K562 (cell line): ENCODE data around the gene SND1. TPM values are rescaled to one million over a fixed set of nuclear protein-coding genes. Genes with fewer than 3 reads are reported as not detected.

Experiments used
- GABPA ChIP-seq: fragments of 200-800 bp; sonication (Bioruptor generic); conservative IDR thresholded peaks from 2 replicates; pipeline ENCODE4 v1.6.1; 2016; ENCODE audit warnings: low read depth, missing genetic modification characterization, missing compliant biosample characterization
- GABPB2 ChIP-seq: fragments of 250-450 bp; sonication (Bioruptor Pico); conservative IDR thresholded peaks from 2 replicates; pipeline ENCODE4 v1.5.1; 2021; ENCODE audit warnings: mild to moderate bottlenecking
- HNRNPK ChIP-seq: fragments of 200-400 bp; formaldehyde crosslinking; IDR thresholded peaks from one replicate; pipeline ENCODE4 v1.6.1; 2018; ENCODE audit warnings: mild to moderate bottlenecking, low read depth, low read length; ENCODE audit not compliant: poor library complexity, severe bottlenecking
- IRF2 ChIP-seq: sonication (generic); formaldehyde crosslinking; IDR thresholded peaks from 2 replicates; pipeline ENCODE4 v1.8.1; 2022; ENCODE audit warnings: mild to moderate bottlenecking, missing genetic modification reagents
- KLF10 ChIP-seq: fragments of 250-450 bp; sonication (Bioruptor Pico); IDR thresholded peaks from 2 replicates; pipeline ENCODE4 v1.6.1; 2021; ENCODE audit warnings: matching md5 sums
- LCOR ChIP-seq: sonication (generic); formaldehyde crosslinking; IDR thresholded peaks from 2 replicates; pipeline ENCODE4 v1.8.0; 2022; ENCODE audit warnings: mild to moderate bottlenecking, missing genetic modification reagents
- NBN ChIP-seq: fragments of 450-650 bp; IDR thresholded peaks from 2 replicates; pipeline ENCODE4 v1.6.1; 2016; ENCODE audit warnings: low read depth, mild to moderate bottlenecking
- RBM14 ChIP-seq: fragments of 200-400 bp; formaldehyde crosslinking; IDR thresholded peaks from 2 replicates; pipeline ENCODE4 v1.6.1; 2018; ENCODE audit warnings: low read depth, mild to moderate bottlenecking, low read length, moderate library complexity, borderline replicate concordance; ENCODE audit not compliant: insufficient read depth
- RCOR1 ChIP-seq, 2 experiments: IDR thresholded peaks; 2 replicates each; pipeline ENCODE4 v1.6.1; 2012; ENCODE audit warnings: low read depth in 2 of 2, low read length in 2 of 2, borderline replicate concordance in 1 of 2, improper control_type of control experiment in 1 of 2
- SPI1 ChIP-seq: IDR thresholded peaks from 2 replicates; pipeline ENCODE4 v1.6.1; 2011; ENCODE audit warnings: low read depth, low read length, control low read depth, borderline replicate concordance
- ZNF408 ChIP-seq: fragments of 250-450 bp; sonication (Bioruptor Pico); IDR thresholded peaks from 2 replicates; pipeline ENCODE4 v1.4.0; 2020; ENCODE audit warnings: low read depth, mild to moderate bottlenecking, moderate library complexity
- polyA plus RNA-seq, 8 experiments: library from polyadenylated mRNA; depleted of rRNA in 4 of 8; stranded (reverse) in 5 of 8; unstranded in 3 of 8; fragments of >200 nt; fragmentation: Nextera tagmentation in 2 of 8; fragmentation: Illumina TruSeq in 1 of 8; extraction: Ambion mirVana in 2 of 8; extraction: Trizol in 1 of 8; gene quantifications; 2 replicates each; pipeline versions ENCODE4 v1.2.1 to v1.2.3, GENCODE V29; 2011 to 2014; ENCODE audit warnings: inconsistent platforms in 1 of 8, missing spikeins in 1 of 8
- total RNA-seq, 7 experiments: library from RNA; depleted of rRNA in 6 of 7; stranded (reverse); fragments of >200 nt in 6 of 7; fragmentation: Illumina TruSeq in 2 of 7; extraction: Trizol in 2 of 7; gene quantifications; 2 replicates each; pipeline versions ENCODE4 v1.2.1 to v1.2.3, GENCODE V29; 2011 to 2021; ENCODE audit warnings: low replicate concordance in 1 of 7
- TF ChIP-seq, protein P1 (sequence below): sonication (generic); formaldehyde crosslinking; IDR thresholded peaks from 2 replicates; pipeline ENCODE4 v1.8.0; 2023; ENCODE audit warnings: missing genetic modification reagents, mild to moderate bottlenecking, borderline replicate concordance
- TF ChIP-seq, protein P2 (sequence below): fragments of 250-450 bp; sonication (Bioruptor Pico); IDR thresholded peaks from 2 replicates; pipeline ENCODE4 v1.8.0; 2021; ENCODE audit warnings: mild to moderate bottlenecking, moderate library complexity
- TF ChIP-seq, protein P3 (sequence below): fragments of 250-450 bp; sonication (Bioruptor Pico); IDR thresholded peaks from 2 replicates; pipeline ENCODE4 v1.8.0; 2021; ENCODE audit warnings: borderline replicate concordance, mild to moderate bottlenecking, moderate library complexity; ENCODE audit not compliant: poor library complexity, severe bottlenecking
- TF ChIP-seq, protein P4 (sequence below): sonication (generic); formaldehyde crosslinking; IDR thresholded peaks from 2 replicates; pipeline ENCODE4 v1.9.0; 2022; ENCODE audit warnings: mild to moderate bottlenecking, missing genetic modification reagents
- TF ChIP-seq, protein P5 (sequence below): fragments of 450-650 bp; IDR thresholded peaks from 2 replicates; pipeline ENCODE4 v1.6.1; 2017; ENCODE audit warnings: antibody characterized with exemption

SND1 gene
- total and polyA plus RNA-seq, 9 of the 15 experiments (the other 6 are each of a cell fraction or from before 2014, with no cell fraction given) = 46.5 to 307 (median 191) TPM

DNA sequence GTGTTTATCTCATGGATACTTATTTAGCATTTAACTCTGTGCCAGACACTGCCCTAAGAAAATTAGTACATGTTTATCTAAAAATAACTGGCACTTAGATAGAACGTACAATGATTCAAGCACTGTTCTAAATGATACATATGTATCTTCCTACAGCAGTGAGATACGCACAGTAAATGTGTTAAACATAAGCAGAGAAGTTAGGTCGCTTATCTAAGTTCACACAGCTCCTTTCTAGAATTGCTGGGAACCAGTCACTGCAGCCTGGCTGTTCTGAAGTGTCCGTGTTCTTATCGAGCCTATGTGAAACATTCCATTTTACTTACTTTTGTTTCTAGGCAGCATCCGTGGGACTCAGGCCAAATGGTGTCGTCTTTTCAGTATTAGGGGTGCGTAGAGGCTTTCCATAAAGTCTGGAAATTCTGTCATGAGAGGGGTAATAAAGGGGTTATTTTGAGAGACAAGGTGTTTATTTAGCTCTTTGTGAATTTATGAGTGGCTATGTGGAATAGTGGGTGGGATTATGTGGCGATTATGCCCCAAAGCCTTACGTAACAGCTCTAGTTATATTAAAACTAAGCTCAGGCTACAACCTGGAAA lies 186.9 kb downstream of the SND1 start (continued):
- TF ChIP-seq RCOR1 (IDR thresholded peaks at IDR 0.05; ENCODE audit: borderline replicate concordance in 1 of 2, low read depth in 2 of 2, low read length in 2 of 2) (peak; percentile 22 to 82; a peak in 3 of 4 replicates), LCOR (CRISPR knock-in tag) (0 out of 2 replicates have a peak, but pooled peaks have one; percentile 83), GABPA (tag) (no peak), SPI1 (no peak), NBN (peak; percentile 82), GABPB2 (CRISPR knock-in tag) (no peak), IRF2 (no peak), ZNF408 (no peak), RBM14 (no peak), KLF10 (CRISPR knock-in tag) (no peak), HNRNPK (no peak)
- TF ChIP-seq, protein P1, sequence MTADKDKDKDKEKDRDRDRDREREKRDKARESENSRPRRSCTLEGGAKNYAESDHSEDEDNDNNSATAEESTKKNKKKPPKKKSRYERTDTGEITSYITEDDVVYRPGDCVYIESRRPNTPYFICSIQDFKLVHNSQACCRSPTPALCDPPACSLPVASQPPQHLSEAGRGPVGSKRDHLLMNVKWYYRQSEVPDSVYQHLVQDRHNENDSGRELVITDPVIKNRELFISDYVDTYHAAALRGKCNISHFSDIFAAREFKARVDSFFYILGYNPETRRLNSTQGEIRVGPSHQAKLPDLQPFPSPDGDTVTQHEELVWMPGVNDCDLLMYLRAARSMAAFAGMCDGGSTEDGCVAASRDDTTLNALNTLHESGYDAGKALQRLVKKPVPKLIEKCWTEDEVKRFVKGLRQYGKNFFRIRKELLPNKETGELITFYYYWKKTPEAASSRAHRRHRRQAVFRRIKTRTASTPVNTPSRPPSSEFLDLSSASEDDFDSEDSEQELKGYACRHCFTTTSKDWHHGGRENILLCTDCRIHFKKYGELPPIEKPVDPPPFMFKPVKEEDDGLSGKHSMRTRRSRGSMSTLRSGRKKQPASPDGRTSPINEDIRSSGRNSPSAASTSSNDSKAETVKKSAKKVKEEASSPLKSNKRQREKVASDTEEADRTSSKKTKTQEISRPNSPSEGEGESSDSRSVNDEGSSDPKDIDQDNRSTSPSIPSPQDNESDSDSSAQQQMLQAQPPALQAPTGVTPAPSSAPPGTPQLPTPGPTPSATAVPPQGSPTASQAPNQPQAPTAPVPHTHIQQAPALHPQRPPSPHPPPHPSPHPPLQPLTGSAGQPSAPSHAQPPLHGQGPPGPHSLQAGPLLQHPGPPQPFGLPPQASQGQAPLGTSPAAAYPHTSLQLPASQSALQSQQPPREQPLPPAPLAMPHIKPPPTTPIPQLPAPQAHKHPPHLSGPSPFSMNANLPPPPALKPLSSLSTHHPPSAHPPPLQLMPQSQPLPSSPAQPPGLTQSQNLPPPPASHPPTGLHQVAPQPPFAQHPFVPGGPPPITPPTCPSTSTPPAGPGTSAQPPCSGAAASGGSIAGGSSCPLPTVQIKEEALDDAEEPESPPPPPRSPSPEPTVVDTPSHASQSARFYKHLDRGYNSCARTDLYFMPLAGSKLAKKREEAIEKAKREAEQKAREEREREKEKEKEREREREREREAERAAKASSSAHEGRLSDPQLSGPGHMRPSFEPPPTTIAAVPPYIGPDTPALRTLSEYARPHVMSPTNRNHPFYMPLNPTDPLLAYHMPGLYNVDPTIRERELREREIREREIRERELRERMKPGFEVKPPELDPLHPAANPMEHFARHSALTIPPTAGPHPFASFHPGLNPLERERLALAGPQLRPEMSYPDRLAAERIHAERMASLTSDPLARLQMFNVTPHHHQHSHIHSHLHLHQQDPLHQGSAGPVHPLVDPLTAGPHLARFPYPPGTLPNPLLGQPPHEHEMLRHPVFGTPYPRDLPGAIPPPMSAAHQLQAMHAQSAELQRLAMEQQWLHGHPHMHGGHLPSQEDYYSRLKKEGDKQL = no peak
- TF ChIP-seq, protein P2, sequence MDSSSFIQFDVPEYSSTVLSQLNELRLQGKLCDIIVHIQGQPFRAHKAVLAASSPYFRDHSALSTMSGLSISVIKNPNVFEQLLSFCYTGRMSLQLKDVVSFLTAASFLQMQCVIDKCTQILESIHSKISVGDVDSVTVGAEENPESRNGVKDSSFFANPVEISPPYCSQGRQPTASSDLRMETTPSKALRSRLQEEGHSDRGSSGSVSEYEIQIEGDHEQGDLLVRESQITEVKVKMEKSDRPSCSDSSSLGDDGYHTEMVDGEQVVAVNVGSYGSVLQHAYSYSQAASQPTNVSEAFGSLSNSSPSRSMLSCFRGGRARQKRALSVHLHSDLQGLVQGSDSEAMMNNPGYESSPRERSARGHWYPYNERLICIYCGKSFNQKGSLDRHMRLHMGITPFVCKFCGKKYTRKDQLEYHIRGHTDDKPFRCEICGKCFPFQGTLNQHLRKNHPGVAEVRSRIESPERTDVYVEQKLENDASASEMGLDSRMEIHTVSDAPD (CRISPR knock-in tag) = no peak
- TF ChIP-seq, protein P3, sequence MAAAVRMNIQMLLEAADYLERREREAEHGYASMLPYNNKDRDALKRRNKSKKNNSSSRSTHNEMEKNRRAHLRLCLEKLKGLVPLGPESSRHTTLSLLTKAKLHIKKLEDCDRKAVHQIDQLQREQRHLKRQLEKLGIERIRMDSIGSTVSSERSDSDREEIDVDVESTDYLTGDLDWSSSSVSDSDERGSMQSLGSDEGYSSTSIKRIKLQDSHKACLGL (CRISPR knock-in tag) = no peak
- TF ChIP-seq, protein P4, sequence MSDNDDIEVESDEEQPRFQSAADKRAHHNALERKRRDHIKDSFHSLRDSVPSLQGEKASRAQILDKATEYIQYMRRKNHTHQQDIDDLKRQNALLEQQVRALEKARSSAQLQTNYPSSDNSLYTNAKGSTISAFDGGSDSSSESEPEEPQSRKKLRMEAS (CRISPR knock-in tag) = no peak
- TF ChIP-seq, protein P5, sequence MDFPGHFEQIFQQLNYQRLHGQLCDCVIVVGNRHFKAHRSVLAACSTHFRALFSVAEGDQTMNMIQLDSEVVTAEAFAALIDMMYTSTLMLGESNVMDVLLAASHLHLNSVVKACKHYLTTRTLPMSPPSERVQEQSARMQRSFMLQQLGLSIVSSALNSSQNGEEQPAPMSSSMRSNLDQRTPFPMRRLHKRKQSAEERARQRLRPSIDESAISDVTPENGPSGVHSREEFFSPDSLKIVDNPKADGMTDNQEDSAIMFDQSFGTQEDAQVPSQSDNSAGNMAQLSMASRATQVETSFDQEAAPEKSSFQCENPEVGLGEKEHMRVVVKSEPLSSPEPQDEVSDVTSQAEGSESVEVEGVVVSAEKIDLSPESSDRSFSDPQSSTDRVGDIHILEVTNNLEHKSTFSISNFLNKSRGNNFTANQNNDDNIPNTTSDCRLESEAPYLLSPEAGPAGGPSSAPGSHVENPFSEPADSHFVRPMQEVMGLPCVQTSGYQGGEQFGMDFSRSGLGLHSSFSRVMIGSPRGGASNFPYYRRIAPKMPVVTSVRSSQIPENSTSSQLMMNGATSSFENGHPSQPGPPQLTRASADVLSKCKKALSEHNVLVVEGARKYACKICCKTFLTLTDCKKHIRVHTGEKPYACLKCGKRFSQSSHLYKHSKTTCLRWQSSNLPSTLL = no peak
